Raji (cell line): ENCODE measurements around the gene ZNF805.

Source experiments
- POLR2A ChIP-seq: IDR thresholded peaks from 2 replicates; pipeline ENCODE4 v1.6.1; 2011; ENCODE audit warnings: low read depth, low read length, control low read depth; ENCODE audit not compliant: insufficient read depth

Gene ZNF805

GRCh38 chr19:57240311-57241090, at the start of gene ZNF805:
Gene ZNF805, plus strand, starts transcription at chr19:57240632. Its CDS starts 260 bp downstream, at chr19:57240892.
- TF ChIP-seq POLR2A: peak; percentile 63

GRCh38 chr19:57191141-57192076, 49.0 kb upstream of the ZNF805 start, which contains the start of gene ZNF264:
Gene ZNF264, plus strand, starts transcription at chr19:57191500. Its CDS starts 414 bp downstream, at chr19:57191914.
- TF ChIP-seq POLR2A: no peak

- no peak for TF ChIP-seq POLR2A
Measured at GRCh38 chr19:57192077-57192420, 48.4 kb upstream of the ZNF805 start.

GRCh38 chr19:57192993-57193392, 47.4 kb upstream of the ZNF805 start:
- no peak for TF ChIP-seq POLR2A

- TF ChIP-seq POLR2A: no peak
Measured at GRCh38 chr19:57202160-57202559, 38.3 kb upstream of the ZNF805 start.

GRCh38 chr19:57210381-57210780, 30.1 kb upstream of the ZNF805 start:
- TF ChIP-seq POLR2A: no peak

GRCh38 chr19:57212109-57212508, 28.3 kb upstream of the ZNF805 start:
- no peak for TF ChIP-seq POLR2A

GRCh38 chr19:57227502-57227901, 12.9 kb upstream of the ZNF805 start:
- TF ChIP-seq POLR2A: no peak

GRCh38 chr19:57231686-57232085, 8.7 kb upstream of the ZNF805 start:
- TF ChIP-seq POLR2A: no peak

- TF ChIP-seq POLR2A: no peak
Measured at GRCh38 chr19:57233207-57233606, 7.2 kb upstream of the ZNF805 start.

- no peak for TF ChIP-seq POLR2A
Measured at GRCh38 chr19:57239982-57240310, 486 bp upstream of the ZNF805 start.

GRCh38 chr19:57241176-57241575, 744 bp downstream of the ZNF805 start:
- TF ChIP-seq POLR2A: no peak

GRCh38 chr19:57242821-57243220, 2.4 kb downstream of the ZNF805 start:
- TF ChIP-seq POLR2A: no peak

- no peak for TF ChIP-seq POLR2A
Measured at GRCh38 chr19:57244513-57244912, 4.1 kb downstream of the ZNF805 start.

GRCh38 chr19:57245066-57245465, 4.6 kb downstream of the ZNF805 start:
- no peak for TF ChIP-seq POLR2A

GRCh38 chr19:57245959-57246358, 5.5 kb downstream of the ZNF805 start:
- TF ChIP-seq POLR2A: no peak

- no peak for TF ChIP-seq POLR2A
Measured at GRCh38 chr19:57248646-57249045, 8.2 kb downstream of the ZNF805 start.

GRCh38 chr19:57249329-57249728, 8.9 kb downstream of the ZNF805 start:
- TF ChIP-seq POLR2A: no peak
